Forelimb muscle (tissue), 1 donor: ENCODE data around the gene SUN1. TPM values are rescaled to one million over a fixed set of nuclear protein-coding genes. Genes with fewer than 3 reads are reported as not detected.

ENCODE experiments used
- DNase-seq: peaks from one replicate; pipeline ENCODE4 v3.0.0-alpha.2; 2013; ENCODE audit warnings: low read depth
- polyA plus RNA-seq: library from polyadenylated mRNA; unstranded; fragments of 120-200 nt; gene quantifications from one replicate; pipeline ENCODE4 v1.2.1, GENCODE V29; 2013; ENCODE audit not compliant: insufficient read length

SUN1 gene
- polyA plus RNA-seq, 1 donor = 218 TPM

GRCh38 chr7:805261-805660, 27.0 kb upstream of the SUN1 start:
- no peak for DNase-seq

DNA sequence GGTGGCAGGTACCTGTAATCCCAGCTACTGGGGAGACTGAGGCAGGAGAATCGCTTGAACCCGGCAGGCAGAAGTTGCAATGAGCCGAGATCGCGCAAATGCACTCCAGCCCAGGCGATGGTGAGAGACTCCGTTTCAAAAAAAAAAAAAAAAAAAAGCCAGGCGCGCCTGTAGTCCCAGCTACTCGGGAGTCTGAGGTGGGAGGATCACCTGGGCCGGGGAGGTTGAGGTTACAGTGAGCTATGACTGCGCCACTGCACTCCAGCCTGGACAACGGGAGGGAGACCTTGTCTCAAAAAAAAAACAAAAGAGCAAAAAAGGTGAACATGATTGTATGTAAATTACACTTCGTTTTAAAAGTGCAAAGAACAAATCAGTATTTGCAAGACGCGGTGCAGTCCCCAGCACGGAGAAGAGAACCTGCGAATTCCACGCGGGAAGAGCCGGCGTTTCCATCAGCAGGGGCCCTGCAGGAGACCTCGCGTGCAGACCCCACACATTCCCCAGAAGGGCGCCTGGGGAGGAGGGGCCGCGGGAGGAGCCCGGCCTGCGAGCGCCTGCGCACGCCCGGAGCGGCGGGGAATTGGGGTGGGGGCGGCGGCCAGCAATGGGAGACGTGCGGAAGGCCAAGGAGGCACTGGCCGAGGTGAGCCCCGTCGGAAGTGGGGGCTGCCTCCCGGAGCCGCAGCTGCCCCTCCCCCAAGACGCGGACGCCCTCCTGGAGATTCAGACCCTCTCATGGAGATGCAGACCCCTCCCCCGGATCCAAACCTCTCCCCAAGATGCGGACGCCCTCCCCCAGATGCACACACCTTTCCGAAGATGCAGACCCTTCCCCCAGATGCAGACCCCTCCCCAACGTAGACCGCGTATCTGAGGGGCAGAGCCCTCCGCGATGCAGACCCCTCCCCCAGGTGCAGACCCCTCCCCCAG, 16.7 kb upstream of the SUN1 start:
- DNase-seq = no peak

DNA sequence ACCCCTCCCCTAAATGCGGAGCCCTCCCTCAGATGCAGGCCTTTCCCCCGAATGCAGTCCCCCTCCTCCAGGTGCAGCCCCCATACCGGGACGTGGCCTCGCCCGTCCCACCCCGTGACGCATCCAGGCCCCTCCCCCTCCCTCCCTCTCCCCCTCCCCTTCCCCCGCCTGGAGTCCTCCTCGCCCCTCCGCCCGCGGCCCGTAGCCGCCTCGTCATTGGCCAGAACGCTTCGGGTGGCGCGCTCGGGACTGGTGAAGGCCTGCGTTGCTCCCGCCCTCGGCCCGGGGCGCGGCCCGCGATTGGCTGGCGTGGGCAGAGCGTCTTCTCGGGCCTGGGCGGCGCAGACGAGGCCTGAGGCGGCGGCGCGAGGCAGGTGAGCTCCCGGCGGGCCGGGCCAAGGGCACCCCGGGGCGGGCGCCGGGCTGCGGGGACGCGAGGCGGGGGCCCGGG, 16.0 kb upstream of the SUN1 start:
- peak; percentile 89 for DNase-seq

DNA sequence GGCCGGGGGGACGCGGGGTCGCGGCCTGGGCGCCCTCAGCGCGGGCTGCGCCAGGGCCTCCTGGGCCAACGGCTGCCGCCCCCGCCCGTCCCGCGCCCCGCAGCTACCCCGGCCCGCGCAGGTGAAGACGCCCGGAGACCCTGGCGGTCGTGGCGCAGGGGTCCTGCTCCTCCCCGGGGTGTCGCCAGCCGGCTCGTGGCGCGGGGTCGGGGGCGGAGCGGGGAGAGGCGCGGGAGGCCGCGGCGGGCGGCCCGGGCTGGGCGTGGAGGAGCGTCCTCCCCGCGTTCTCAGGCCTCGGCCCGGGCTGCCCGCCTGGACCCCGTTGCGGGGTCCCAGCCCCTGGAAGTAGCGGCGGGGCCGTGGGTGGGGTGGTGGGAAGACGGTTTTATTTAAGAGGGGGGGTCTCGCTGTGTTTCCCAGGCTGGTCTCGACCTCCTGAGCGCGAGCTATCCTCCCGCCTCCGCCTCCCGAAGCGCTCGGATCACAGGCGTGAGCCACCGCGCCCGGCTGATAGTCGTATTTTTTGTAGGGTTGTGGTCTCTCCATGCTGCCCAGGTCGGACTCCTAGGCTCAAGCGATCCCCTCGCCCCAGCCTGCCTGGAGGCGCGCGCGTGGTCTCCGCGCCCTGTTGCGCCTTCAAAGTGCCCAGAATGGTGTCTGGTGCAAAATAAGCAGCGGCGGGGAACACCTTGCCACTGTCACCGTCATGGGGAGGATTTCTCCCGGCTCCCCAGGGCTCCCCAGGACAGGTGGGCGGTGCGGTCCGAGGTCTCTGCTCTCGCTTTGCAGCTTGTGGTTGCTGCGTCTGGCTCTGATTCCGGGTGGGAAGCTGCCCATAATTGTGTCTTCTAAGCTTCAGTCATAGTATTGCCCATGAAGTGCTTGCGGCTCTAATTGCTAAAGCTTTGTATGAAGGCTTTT, 15.3 kb upstream of the SUN1 start:
- DNase-seq = no peak

DNA sequence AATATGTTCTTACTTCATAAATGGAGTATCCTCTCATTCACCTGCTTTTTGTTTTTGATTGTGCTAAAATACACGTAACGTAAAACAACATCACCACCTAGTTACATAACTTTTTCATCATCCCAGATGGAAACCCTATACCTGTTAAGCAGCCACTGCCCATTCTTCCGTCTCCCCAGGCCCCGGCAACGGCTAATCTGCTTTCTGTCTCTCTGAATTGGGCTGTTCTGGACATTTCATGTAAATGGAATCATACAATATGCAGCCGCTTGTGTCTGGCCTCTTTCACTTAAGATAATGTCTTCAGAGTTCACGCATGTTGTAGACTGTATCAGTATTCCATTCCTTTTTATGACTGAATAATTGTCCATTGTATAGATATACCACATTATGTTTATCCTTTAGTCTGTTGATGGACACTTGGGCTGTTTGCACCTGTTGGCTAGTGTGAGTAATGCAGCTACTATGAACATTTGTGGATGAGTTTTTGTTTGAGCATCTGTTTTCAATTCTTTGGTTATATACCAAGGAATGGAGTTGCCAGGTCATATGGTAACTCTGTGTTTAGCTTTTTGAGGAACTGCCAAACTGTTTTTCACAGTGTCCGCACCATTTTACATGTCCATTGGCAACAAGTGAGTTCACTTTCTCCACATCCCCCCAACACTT, 14.1 kb upstream of the SUN1 start:
- no peak for DNase-seq

DNA sequence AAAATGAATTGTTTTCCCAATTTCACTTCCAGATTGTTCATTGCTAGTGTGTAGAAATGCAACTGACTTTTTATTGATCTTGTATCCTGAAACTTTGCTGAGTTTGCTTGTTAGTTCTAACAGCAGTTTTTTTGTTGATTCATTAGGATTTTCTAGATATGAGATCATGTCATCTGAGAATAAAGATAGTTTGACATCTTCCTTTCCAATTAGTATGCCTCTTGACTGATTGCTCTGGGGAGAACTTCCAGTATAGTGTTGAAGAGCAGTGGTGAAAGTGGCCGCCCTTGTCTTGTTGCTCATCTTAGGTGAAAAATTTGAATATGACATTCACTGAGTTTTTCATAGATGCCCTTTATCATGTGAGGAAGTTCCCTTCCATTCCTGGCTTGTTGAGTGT, 11.9 kb upstream of the SUN1 start:
- DNase-seq = no peak

DNA sequence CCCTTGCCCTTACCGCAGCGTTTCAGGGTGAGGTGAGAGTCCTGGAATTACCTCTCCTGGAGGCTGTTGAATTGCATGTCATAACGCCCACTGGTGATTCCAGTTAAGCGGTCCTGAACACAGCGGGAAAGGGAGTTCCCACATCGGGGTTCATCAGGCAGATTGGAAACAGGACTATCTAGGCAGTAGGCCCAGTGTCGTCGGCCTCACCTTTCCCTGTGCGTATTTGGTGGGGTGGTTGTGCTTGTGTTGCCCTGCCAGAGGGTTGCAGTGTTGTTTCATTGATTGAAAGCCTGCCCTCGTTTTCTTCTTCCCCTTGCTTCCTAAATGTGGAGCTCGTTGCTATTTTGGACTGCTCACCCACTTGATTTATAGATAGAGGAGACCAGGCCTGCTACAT, 10.6 kb upstream of the SUN1 start:
- DNase-seq = no peak

- DNase-seq = no peak
These were observed 9.5 kb upstream of the SUN1 start for GRCh38 chr7:822692-823276.

GRCh38 chr7:823649-824048, 8.6 kb upstream of the SUN1 start:
- DNase-seq = no peak

- DNase-seq = no peak
These were observed 8.2 kb upstream of the SUN1 start for GRCh38 chr7:824081-824480.

GRCh38 chr7:824664-825063, 7.6 kb upstream of the SUN1 start:
- DNase-seq = no peak

DNA sequence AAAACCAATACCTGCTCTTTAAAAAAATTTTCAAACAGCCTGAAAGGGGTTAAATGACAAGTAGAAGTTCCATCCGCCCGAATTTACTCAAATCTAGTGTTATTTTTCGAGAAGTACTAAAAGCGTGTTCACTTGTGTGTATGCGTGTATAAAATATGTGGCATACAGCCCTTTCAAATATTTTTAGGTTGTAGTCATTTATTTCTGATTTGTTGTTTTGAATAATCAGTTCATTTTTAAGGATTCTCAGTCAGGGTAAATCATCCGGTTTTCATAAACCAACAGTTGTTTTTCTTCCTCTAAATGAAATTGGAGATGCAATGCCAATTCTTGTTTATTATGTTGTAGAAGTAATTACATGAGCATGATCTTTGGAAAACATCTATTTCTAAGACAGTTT, 6.9 kb upstream of the SUN1 start:
- DNase-seq = no peak

DNA sequence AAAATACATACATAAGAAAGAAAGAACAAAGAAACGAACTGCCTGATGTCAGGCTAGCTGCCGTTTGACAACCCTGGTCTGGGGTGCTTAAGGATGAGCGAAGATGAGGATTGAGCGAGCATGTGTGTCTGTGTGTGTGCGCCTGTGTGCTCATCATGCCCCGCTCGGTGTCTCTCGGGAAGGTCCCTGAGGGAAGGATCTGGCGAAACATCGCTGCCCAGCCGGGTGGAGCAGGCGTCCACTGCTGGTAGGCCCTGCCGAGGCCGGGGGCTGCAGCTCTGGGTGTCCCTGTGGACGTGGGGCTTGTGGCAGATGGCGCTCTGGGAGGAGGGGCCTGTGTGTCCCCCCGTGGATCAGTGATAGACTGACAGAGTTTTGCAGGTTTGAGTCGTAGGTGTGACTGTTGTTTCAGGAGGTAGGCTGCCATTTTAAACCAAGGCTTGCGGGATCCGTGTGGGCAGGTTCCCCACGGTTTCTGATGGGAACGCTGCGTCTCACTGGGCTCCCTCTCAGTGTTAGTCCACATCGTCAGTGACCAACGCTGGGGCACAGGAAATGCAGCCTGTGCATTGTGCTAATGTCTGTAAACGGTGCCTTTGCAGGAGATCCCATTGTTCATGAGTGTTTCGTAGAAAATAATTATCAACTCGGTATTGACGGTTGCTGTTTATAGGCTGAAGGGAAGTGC, 5.9 kb upstream of the SUN1 start:
- no peak for DNase-seq

GRCh38 chr7:828793-829561, 3.3 kb upstream of the SUN1 start:
- no peak for DNase-seq

DNA sequence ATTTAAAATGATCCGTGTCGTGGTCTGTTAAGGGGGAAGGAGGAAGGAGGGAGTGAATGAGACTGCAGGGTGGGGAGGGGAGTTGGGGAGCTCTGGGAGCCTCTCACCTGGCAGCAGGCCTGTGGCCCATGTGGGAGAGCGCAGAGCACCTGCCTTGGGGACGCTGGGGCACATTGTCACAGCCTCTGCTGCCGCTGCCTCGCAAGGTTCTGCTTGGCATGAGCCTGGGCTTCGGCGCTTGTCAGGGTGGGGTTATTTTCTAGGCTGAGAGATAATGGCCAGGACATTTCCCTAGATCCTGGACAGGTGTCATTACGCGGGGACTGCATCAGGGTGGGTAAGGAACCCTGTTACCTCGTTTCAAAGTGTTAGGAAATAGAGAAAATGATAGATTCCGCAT, 2.2 kb upstream of the SUN1 start:
- no peak for DNase-seq

DNA sequence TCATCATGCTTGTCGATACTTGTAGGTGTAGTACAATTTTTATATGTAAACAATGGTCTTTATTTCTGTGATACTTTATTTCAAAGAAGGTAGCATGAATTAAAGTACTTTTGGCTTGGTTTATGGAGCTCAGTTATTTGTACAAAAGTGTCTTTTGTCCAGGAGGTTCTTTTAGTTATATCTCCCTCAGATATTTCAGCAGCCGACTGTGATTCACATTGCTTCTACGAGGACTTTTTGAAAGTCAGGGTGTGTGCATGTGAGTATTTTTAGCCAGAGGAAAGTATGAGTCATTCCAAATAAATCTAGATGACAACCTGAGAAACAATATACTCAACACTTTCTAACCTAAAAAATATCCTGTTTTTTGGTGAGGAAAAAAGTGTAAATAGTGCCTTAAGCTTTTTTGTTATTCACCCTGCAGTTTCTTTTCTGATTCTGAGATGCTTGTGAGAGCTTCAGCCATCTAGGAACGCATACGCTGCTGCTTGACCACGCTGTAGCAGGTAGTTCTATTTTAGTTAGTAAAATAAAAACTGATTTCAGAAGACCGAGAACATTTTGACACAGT, 595 bp upstream of the SUN1 start:
- DNase-seq = peak; percentile 80

DNA sequence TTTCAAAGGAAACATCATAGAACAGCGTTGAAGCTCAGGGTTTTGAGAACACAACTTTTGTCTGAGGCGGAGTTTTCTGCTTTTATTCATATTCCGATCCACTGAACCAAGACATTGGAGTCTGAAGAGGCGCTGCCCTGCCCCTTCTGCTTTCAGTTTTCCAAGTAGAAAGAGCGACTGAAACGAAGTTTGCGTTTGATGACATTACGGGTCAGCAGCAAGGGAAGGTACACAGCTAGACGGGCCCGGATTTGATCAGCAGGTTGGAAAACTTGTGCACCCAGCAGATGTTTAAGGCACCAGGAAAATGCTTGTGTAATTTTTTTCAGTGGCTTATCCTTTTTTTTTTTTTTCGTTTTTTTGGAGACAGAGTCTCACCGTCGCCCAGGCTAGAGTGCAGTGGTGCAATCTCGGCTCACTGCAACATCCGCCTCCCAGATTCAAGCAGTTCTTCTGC, 720 bp downstream of the SUN1 start:
- no peak for DNase-seq

DNA sequence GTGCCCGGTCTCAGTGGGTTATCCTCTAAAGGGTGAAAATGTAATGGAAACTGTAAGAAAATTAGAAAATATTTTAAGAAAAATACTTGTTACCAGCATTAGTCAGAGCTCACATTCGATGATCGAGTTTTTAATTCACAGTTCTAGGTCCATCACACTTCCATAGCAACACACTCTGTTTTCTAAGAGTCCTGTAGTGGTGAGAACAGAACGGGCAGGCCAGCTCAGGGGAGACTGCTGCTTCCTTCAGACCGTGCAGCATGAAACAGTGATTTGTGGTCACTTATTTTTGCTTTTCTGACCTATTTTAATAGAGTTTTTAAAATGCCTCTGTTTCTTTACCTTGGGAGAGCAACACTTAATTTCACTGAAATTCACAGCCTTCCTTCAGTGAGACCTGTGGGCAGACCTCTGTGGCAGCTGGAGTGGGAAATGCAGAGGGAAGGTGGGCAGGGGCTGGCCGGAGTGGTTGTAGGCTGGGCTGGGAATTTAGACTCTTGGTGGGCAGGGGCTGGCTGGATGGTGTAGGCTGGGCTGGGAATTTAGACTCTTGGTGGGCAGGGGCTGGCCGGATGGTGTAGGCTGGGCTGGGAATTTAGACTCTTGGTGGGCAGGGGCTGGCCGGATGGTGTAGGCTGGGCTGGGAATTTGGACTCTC, 1.5 kb downstream of the SUN1 start:
- no peak for DNase-seq

- no peak for DNase-seq
These were observed 2.0 kb downstream of the SUN1 start for GRCh38 chr7:834277-834676.
